IPS-NIHi11 (cell line): Measurements from ENCODE around the gene SYTL3.
"Not testable (repeated sequence)": the region's sequence is repeated elsewhere in the genome, so short reads cannot be mapped to it uniquely, and the experiment has no call there.

Experiments used
- DNase-seq: peaks from one replicate; pipeline ENCODE4 v3.0.0; 2012; ENCODE audit warnings: mixed read lengths, low spot score

SYTL3 gene

GRCh38 chr6:158640519-158640918 lies 9.3 kb upstream of the SYTL3 start:
- DNase-seq, result no peak

DNA sequence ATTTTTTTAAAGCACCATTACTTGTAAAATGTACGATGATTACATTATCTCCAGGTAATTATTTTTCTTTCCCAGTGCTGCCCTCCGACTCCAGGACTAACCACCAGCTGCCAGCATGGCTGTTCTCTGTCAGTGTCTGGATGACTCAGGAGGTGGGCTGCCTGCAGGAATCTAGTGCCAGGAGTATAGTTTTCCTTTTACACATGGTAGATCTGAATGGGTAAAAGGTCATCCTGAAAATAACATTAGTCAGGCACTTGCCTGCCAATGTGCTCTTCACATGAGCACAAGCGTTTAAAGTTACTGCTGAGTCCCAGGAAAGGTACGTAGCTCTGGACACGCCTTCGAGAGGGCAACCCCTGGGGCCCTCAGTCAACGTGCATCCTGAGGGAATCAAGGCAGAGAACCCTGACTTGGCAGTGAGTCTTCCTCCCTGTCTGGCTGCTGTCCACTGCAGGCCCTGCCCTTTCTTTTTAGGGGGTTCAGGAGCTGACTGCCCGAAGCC lies 7.7 kb upstream of the SYTL3 start:
- DNase-seq, result no peak

GRCh38 chr6:158643836-158644230 lies 6.0 kb upstream of the SYTL3 start:
- no peak for DNase-seq

DNA sequence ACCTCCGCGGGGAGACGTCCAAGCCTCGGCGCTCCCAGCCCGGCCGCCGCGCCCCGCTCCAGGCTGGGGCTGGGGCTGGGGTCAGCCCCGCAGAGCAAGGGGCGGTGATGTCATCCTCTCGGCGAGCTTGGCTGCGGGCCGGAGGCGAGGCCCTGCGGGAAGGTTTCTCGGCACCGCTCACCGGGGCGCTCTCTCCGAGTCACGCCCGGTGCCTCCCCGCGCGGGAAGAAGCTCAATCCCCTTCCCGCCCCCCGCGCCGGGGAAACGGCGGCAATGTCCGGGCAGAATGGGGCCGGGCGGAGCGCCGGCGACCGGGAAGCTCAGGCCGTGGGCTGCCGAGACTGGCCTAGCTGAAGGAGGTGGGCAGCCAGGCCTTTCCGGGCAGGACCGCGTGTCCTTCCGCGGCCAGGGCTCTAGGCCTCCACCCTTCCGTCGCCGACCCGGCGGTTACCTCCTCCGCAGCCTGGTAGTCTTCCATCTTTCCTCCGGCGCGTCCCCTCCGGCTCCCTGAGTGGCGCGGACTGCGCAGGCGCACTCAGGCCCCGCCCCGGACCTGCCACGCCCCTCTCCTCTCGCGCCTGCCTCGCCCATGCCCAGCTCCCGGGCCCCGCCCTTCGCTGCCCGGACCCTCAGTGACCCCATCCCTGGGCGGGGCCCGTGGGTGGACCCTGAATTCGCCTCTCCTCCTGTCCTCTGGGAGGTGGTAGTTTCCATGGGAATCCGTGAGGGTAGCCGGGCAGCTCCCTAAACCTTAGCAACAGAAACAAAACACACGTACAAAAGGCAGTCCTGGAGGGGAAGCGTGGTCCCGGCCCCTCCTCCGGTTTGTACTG lies 5.4 kb upstream of the SYTL3 start, which contains the start of gene DYNLT1:
DYNLT1 (minus strand) TSS at position 513 of the 833 bp plus-strand sequence; CDS start at position 478, 35 bp downstream.
- peak; percentile 98 for DNase-seq

DNA sequence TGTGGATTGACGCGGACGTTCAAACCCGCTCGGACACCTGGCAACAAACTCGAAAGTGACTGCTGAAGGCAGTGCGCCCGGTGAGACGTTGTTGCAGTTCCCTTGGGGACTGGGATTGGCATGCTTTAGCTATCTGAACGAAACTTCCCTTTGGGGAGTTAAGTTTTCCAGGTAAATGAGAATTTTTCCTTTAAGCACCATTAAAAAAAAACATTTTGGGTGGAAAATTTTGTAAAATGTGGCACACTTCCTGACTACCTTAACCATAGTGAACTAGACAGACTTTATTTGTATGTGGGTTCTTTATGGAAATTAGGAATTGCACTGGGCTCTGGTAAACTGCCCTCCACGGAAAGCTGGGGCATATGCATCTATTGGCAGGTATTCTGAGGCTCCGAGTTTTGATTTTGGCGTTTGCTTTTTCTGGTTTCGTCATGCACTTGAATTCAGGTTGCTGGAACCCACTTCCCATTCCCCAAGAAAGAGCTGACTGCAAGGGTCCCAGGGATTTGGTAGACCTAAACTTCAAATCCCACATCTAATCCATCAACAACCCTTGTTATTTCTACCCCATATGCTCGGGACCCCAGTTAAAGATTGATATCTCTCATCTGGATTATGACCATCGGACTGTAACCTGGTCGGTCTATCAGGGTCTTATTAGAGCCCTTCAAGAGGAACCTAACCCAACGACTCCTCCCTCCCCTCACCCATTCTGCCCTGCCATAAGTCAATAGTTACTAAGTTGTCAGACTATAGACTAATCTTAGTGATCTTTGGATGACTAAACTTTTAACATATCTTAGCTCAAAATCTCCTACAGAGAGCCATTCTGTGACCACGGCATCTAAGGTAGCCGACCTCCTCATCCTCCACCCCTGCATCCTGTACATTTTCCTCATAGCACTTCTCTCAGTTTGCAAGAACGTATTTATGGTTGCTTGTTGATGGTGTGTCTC lies 4.5 kb upstream of the SYTL3 start:
- DNase-seq, result no peak

DNA sequence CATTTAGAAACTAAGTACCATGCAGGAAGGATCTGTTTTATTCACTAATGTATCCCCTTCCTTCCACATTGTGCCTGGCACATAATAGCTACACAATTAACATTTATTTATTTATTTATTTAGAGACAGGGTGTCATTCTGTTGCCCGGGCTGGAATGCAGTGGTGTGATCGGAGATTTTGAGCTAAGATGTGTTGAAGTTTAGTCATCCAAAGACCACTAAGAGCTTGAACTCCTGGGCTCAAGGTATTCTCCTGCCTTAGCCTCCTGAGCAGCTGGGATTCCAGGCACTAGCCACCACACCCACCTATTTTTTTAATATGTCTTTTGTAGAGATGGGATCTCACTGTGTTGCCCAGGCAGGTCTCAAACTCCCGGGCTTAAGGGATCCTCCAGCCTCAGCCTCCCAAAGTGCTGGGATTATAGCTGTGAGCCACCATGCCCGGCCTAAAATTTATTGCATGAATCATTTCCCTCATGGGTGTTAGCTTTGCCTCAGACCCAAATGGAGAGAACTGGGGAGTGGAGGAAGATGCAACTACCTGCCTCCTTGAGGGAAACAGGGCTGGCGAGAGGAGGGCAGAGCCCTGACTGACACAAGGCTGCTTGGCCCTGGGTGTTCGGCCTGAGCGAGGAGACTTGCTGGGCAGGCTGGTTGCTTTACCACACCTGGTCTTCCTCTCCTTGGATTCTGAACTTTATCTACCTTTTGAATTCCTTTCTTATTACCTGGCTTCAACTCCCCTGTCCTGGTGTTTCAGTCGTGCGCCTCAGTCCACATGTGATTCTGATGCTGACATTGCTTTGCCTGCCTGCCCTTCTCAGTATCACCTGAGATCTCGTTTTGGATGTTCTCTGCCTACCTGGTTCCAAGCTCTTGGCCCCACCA lies 3.6 kb upstream of the SYTL3 start:
- DNase-seq, result no peak

- no peak for DNase-seq
Measured at GRCh38 chr6:158647501-158647900, 2.4 kb upstream of the SYTL3 start.

GRCh38 chr6:158648682-158649131 lies 1.1 kb upstream of the SYTL3 start:
- no peak for DNase-seq

GRCh38 chr6:158651981-158652737 lies 2.3 kb downstream of the SYTL3 start:
- not testable (repeated sequence) for DNase-seq

GRCh38 chr6:158653577-158654354 lies 3.9 kb downstream of the SYTL3 start:
- DNase-seq, result no peak

- DNase-seq, result no peak
Measured at GRCh38 chr6:158654498-158654897, 4.6 kb downstream of the SYTL3 start.

GRCh38 chr6:158654960-158655489 lies 5.2 kb downstream of the SYTL3 start:
- DNase-seq, result no peak

GRCh38 chr6:158655569-158656450 lies 6.0 kb downstream of the SYTL3 start:
- no peak for DNase-seq

DNA sequence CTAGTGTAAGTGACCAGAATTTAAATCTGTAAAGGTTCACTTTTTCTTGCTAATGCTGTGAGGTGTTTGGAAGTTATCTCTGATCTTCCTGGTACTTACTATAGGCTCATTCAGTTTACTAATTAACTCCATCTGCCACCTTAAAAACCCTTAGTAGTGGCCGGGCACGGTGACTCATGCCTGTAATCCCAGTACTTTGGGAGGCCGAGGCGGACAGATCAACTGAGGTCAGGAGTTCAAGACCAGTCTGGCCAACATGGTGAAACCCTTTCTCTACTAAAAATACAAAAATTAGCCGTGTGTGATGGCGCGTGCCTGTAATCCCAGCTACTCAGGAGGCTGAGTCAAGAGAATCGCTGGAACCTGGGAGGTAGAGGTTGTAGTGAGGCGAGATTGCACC lies 7.1 kb downstream of the SYTL3 start:
- not testable (repeated sequence) for DNase-seq

GRCh38 chr6:158660333-158660754 lies 10.5 kb downstream of the SYTL3 start:
- peak; percentile 59 for DNase-seq

- no peak for DNase-seq
Measured at GRCh38 chr6:158661156-158661685, 11.4 kb downstream of the SYTL3 start.

DNA sequence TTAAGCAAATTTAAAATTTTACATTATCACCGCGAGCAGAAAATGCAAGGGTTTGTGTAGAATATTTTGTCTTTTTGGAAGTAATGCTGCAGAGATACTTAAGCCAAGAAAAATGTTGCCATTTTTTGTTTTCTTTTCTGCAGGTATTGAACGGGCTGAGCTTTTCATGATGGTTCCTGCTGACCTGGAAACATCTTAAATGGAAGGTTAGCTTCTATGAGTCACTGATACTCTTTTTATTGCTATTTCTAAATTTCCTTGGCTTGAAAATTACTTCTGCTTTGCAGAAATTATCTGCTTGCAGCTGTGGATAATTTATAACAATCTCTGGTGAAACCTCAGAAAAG lies 12.7 kb downstream of the SYTL3 start:
- no peak for DNase-seq

- no peak for DNase-seq
Measured at GRCh38 chr6:158662954-158663624, 13.2 kb downstream of the SYTL3 start.
